Measurements from ENCODE around the gene UBR3.
"Not testable (repeated sequence)": the region's sequence is repeated elsewhere in the genome, so short reads cannot be mapped to it uniquely, and the experiment has no call there.

UBR3 gene

DNA sequence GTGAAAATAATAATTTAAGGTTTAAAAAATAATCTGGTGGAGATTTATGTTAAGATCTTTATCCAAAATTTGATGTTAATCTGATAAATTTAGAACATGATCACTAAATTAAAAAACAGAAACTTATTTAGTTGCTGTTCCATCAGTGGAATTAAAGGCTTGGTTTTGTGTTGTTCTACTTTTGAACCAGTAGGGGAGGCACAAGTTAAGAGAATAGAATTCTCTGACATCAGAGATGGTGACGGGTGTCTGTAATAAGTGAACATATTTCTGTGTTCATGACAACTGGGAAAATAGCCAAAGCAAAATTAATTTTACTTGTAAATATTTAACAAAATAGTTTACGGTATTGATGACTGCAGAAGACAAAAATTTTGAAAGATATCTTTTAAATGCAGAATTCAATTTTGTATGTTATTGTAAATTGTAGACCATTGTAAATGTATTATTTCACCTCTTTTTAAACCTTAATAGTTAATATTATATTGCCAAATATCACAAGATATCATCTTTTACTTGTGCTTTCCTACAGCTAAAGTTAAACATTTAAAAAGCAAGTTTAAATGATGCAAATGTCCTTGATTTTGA, 106.0 kb downstream of the UBR3 start:
- no peaks in the 10 kb centered on the region for H3K9me3 Mint-ChIP-seq
- no peak overlapping the region for H3K27ac Mint-ChIP-seq
- no peak overlapping the region for H3K4me3 Mint-ChIP-seq
- H3K27me3 Mint-ChIP-seq (ENCODE audit: low read depth), result no peaks in the 10 kb centered on the region
- H3K36me3 Mint-ChIP-seq (ENCODE audit: low read depth), result peaks cover 35% of the 10 kb centered on the region
- H3K4me1 Mint-ChIP-seq, result no peaks in the 10 kb centered on the region
- TF ChIP-seq, protein P1, sequence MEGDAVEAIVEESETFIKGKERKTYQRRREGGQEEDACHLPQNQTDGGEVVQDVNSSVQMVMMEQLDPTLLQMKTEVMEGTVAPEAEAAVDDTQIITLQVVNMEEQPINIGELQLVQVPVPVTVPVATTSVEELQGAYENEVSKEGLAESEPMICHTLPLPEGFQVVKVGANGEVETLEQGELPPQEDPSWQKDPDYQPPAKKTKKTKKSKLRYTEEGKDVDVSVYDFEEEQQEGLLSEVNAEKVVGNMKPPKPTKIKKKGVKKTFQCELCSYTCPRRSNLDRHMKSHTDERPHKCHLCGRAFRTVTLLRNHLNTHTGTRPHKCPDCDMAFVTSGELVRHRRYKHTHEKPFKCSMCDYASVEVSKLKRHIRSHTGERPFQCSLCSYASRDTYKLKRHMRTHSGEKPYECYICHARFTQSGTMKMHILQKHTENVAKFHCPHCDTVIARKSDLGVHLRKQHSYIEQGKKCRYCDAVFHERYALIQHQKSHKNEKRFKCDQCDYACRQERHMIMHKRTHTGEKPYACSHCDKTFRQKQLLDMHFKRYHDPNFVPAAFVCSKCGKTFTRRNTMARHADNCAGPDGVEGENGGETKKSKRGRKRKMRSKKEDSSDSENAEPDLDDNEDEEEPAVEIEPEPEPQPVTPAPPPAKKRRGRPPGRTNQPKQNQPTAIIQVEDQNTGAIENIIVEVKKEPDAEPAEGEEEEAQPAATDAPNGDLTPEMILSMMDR (IDR thresholded peaks at IDR 0.05; ENCODE audit: unreplicated experiment in 3 of 3), result peak; percentile 57 to 65 (median 63)

DNA sequence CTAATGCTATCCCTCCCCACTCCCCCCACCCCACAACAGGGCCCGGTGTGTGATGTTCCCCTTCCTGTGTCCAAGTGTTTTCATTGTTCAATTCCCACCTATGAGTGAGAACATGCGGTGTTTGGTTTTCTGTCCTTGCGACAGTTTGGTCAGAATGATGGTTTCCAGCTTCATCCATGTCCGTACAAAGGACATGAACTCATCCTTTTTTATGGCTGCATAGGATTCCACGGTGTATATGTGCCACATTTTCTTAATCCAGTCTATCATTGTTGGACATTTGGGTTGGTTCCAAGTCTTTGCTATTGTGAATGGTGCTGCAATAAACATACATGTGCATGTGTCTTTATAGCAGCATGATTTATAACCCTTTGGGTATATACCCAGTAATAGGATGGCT, 109.4 kb downstream of the UBR3 start:
- H3K27ac Mint-ChIP-seq, H3K4me1 Mint-ChIP-seq: not testable (repeated sequence)

DNA sequence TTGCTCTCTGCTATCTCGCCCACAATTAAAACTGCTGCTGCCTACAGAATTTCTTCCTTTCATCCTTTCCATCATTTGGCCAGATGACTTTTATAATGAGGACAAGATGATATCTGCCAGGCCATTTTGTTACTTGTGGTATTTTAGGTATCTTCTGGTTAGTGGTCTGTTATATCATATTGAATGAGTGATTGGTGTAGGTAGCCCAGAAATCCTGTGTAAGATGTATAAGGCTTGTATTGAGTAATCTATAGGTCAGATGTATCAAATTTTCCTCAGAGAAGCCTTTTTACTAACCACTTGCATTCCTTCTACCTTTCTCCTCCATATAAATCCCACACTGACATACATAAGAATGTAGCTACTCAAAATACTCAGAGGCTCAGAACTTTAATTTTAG, 118.3 kb downstream of the UBR3 start:
- peaks cover 34% of the 10 kb centered on the region for H3K36me3 Mint-ChIP-seq (ENCODE audit: low read depth)
- H3K27ac Mint-ChIP-seq, result no peak overlapping the region
- H3K4me3 Mint-ChIP-seq, result no peak overlapping the region
- H3K9me3 Mint-ChIP-seq, result no peaks in the 10 kb centered on the region
- no peaks in the 10 kb centered on the region for H3K4me1 Mint-ChIP-seq
- no peaks in the 10 kb centered on the region for H3K27me3 Mint-ChIP-seq (ENCODE audit: low read depth)
- TF ChIP-seq, protein P1 (IDR thresholded peaks at IDR 0.05; ENCODE audit: unreplicated experiment in 3 of 3), result no peak

More for the DNA sequence above, 109.4 kb downstream of the UBR3 start:
- not testable (repeated sequence) for H3K9me3 Mint-ChIP-seq; H3K4me3 Mint-ChIP-seq; H3K27me3 Mint-ChIP-seq (ENCODE audit: low read depth)
- peaks cover 35% of the 10 kb centered on the region for H3K36me3 Mint-ChIP-seq (ENCODE audit: low read depth)

DNA sequence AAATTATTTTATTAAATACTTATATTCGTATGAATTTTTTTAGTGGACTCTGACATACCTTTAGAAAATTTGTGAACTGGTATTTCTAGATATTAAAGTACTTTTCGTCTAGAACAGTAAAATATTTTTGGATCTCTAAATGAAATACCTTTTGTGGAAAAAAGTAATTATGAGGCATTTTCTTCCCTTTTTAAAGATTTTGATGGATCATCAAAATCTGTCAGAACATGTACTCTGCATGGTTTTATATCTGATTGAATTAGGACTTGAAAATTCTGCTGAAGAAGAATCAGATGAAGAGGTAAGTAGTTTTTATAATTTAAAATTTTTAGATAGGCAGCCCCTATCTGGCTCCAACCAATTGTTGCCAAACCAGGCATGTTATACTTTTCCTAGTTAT, 118.8 kb downstream of the UBR3 start:
- TF ChIP-seq, protein P1 (IDR thresholded peaks at IDR 0.05; ENCODE audit: unreplicated experiment in 3 of 3), result no peak
- Mint-ChIP-seq H3K9me3 (no peaks in the 10 kb centered on the region), H3K4me3 (no peak overlapping the region), H3K27me3 (ENCODE audit: low read depth) (no peaks in the 10 kb centered on the region), H3K27ac (no peak overlapping the region), H3K4me1 (no peaks in the 10 kb centered on the region), H3K36me3 (ENCODE audit: low read depth) (peaks cover 34% of the 10 kb centered on the region)

DNA sequence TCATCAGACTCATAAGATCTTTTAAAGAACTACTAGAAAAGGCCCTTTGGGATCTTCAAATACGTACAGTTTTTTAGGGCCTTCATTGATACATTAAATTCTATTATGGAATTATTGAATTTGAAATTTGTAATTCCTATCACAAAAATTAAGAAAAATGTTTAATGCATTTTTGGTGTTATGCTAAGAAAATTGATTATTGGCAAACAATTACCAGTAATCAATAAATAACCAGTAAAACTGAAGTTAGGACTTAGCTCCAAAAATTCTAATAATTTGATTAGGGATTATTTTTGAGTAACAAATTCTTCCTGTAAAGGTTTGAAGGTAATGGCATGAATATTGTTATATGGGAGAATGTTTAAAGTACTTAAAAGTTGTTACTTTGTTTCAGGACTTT, 119.3 kb downstream of the UBR3 start:
- Mint-ChIP-seq H3K9me3 (no peaks in the 10 kb centered on the region), H3K36me3 (ENCODE audit: low read depth) (peaks cover 34% of the 10 kb centered on the region), H3K4me1 (no peaks in the 10 kb centered on the region), H3K27ac (no peak overlapping the region), H3K4me3 (no peak overlapping the region), H3K27me3 (ENCODE audit: low read depth) (no peaks in the 10 kb centered on the region)
- TF ChIP-seq, protein P1 (IDR thresholded peaks at IDR 0.05; ENCODE audit: unreplicated experiment in 3 of 3), result no peak

DNA sequence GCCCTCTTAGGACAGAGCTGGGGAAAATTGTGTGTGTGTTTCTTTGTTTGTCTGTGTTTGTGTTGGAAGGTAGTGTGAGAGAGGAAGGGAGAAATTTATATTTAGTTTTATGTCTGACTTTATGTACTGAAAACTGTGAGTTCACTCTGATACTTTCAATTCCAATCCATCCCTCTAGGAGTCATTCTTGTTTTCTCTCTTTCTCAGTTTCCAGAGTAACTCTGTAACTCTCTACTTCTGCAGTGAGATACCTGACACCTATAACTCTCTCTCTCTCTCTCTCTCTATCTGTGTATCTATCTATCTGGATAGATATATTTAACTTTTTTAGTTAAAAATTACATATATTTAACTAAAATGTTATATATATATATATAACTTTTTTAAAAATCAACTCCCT, 128.7 kb downstream of the UBR3 start:
- TF ChIP-seq, protein P1 (IDR thresholded peaks at IDR 0.05; ENCODE audit: unreplicated experiment in 3 of 3), result no peak
- Mint-ChIP-seq H3K27me3 (ENCODE audit: low read depth) (no peaks in the 10 kb centered on the region), H3K36me3 (ENCODE audit: low read depth) (peaks cover 48% of the 10 kb centered on the region), H3K4me1 (no peaks in the 10 kb centered on the region), H3K4me3 (no peak overlapping the region), H3K9me3 (no peaks in the 10 kb centered on the region), H3K27ac (no peak overlapping the region)

DNA sequence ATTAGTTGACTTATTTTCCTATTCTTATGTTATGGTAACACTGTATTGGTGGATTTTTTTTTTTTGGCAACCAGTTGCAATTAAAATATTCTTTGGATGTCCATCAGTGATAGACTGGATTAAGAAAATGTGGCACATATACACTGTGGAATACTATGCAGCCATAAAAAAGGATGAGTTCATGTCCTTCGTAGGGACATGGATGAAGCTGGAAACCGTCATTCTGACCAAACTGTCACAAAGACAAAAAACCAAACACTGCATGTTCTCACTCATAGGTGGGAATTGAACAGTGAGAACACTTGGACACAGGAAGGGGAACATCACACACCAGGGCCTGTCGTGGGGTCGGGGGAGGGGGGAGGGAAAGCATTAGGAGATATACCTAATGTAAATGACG, 130.0 kb downstream of the UBR3 start:
- not testable (repeated sequence) for H3K27ac Mint-ChIP-seq; H3K4me3 Mint-ChIP-seq; H3K4me1 Mint-ChIP-seq; H3K9me3 Mint-ChIP-seq; H3K27me3 Mint-ChIP-seq (ENCODE audit: low read depth)
- peaks cover 56% of the 10 kb centered on the region for H3K36me3 Mint-ChIP-seq (ENCODE audit: low read depth)
